ENCODE results near the gene CROCC2. TPM values are rescaled to one million over a fixed set of nuclear protein-coding genes. Genes with fewer than 3 reads are reported as not detected.

CROCC2 gene
- total RNA-seq, 3 donors from 2014 or later: 0.07 to 0.19 TPM; not detected in 1

GRCh38 chr2:241000831-241001321 lies 94.7 kb downstream of the CROCC2 start:
- H3K36me3 ChIP-seq (ENCODE audit: low read depth): no peaks in the 10 kb centered on the region
- TF ChIP-seq, protein P1, sequence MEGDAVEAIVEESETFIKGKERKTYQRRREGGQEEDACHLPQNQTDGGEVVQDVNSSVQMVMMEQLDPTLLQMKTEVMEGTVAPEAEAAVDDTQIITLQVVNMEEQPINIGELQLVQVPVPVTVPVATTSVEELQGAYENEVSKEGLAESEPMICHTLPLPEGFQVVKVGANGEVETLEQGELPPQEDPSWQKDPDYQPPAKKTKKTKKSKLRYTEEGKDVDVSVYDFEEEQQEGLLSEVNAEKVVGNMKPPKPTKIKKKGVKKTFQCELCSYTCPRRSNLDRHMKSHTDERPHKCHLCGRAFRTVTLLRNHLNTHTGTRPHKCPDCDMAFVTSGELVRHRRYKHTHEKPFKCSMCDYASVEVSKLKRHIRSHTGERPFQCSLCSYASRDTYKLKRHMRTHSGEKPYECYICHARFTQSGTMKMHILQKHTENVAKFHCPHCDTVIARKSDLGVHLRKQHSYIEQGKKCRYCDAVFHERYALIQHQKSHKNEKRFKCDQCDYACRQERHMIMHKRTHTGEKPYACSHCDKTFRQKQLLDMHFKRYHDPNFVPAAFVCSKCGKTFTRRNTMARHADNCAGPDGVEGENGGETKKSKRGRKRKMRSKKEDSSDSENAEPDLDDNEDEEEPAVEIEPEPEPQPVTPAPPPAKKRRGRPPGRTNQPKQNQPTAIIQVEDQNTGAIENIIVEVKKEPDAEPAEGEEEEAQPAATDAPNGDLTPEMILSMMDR (IDR thresholded peaks at IDR 0.05): no peak
- H3K4me1 ChIP-seq (ENCODE audit: low read depth): peaks cover 7% of the 10 kb centered on the region
- ATAC-seq (no peak), DNase-seq (no peak)
- H3K9me3 ChIP-seq: peaks cover 23% of the 10 kb centered on the region
- no peak overlapping the region for H3K4me3 ChIP-seq
- intact Hi-C loops (cut with DNase I, micrococcal nuclease): no loop called here

DNA sequence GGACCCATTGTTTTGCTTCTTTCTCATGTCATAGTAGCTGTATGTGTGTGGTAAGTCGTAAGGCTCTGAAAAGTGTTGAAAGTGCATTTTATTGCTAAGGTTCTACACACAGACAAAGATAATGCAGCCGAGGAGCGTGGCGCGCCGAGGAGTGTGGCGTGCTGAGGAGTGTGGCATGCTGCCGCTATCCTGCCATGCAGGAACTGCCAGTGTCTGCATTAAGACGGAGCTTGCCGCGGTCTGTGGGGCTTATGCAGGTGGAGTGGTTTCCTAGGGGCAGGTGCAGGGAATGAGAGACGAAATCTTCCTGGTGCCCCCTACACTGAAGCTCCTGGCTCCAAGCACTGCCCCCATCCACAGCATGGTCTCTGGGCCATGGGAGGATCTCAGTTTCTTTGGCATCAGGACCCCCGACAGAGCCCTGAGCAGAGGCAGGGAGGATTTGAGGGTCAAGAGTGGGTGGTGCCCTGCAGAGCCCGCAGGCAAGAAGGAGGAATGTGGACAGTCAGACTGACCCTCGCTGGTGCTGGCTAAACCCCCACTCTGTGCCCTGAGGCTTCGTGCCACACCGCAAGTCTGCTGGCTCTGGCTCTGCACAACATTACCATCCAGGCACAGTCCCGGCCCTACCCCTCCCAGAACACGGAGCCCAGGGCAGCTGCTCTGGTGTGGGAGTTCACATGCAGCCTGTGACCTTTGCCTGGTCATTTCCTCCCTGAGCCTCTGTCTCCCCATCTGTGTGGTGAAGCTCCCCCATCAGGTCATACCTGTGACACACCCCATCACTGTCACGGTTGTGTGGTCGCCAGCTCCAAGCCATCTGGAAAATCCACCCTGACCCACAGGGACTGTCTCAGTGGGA lies 95.5 kb downstream of the CROCC2 start:
- DNase-seq (peak in 1 of 3 donors; percentile 39), ATAC-seq (no peak)
- Histone ChIP-seq H3K9me3 (peaks cover 23% of the 10 kb centered on the region), H3K36me3 (ENCODE audit: low read depth) (no peaks in the 10 kb centered on the region), H3K4me1 (ENCODE audit: low read depth) (peaks cover 7% of the 10 kb centered on the region), H3K4me3 (no peak overlapping the region)
- TF ChIP-seq, protein P1 (IDR thresholded peaks at IDR 0.05): no peak
- intact Hi-C loops (cut with DNase I, micrococcal nuclease): no loop called here

DNA sequence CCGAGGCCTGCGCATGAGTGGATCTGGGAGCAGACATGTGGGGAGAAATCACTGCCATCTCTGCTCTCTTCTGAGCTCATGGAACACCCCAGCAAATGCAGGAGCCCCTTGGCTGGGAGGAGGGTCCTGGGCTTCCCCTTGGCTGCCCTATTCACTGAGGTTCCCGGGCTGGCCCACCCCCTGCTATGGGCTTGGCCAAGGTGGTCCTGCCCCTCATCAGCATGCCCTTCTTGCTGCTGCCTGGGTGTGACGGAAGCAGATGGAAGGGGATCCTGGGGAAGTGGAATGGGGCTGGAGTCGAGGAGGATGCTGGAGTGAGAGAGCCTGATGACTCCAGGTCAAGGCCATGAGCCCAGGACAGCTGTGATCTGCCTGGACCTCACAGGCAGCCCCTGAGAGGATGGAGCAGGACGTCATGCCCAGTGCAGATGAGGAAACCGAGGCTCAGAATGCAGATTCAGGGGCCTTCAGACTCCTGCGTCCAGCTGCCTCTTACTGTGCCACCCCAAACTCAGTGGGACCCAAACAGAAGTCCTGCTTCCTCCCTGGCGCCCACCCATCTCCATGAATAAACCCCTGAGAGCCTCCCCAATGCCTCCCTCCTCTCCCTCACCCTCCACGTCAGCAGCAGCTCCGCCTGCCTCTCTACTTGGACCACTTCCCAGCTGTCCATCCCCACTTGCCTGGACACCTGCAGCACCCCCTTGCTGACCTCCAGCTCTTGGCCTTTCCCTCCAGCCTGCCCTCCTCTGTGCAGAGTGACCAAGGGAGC lies 96.3 kb downstream of the CROCC2 start:
- Histone ChIP-seq H3K4me1 (ENCODE audit: low read depth) (peaks cover 7% of the 10 kb centered on the region), H3K4me3 (no peak overlapping the region), H3K36me3 (ENCODE audit: low read depth) (no peaks in the 10 kb centered on the region), H3K9me3 (peaks cover 23% of the 10 kb centered on the region)
- intact Hi-C loops (cut with DNase I, micrococcal nuclease): no loop called here
- DNase-seq: no peak
- ATAC-seq: no peak
- TF ChIP-seq, protein P1 (IDR thresholded peaks at IDR 0.05): no peak

DNA sequence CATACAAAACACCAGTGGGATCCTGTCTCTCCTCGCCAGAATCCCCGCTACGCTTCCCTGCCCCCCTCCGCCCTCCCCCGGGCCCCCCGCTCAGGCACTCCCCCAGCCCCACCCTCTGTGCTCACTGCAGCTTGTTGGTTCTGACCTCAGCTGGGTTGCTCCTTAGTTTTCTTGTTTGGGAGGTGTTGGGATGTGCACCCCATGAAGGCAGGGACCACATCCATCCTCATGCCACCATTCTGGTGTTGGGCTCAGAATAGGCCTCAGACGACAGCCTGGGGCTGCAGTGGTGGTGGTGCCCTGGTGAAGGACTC lies 96.9 kb downstream of the CROCC2 start:
- Histone ChIP-seq H3K4me1 (ENCODE audit: low read depth) (peaks cover 4% of the 10 kb centered on the region), H3K4me3 (no peak overlapping the region), H3K36me3 (ENCODE audit: low read depth) (no peaks in the 10 kb centered on the region), H3K9me3 (peaks cover 23% of the 10 kb centered on the region)
- TF ChIP-seq, protein P1 (IDR thresholded peaks at IDR 0.05): no peak
- DNase-seq (no peak), ATAC-seq (no peak)
- intact Hi-C loops (cut with DNase I, micrococcal nuclease): no loop called here

DNA sequence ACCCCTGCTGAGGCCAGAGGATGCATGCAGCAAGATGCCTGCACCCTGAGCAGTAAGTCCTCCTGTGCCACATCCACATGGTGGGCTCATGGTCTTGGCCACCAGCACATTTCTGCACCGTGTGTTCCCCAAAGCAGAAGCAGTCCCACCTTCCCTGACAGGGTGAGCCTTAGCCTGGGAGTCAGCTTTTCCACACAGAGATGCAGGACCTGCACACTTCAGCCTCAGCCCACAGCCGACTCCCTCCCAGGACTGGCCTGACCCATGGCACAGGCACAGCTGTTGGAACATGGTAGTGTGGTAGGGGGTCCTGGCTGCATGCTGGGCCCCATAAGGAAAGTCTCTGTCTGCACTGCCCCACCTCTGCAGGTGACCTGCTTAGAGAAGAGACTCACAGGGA lies 97.2 kb downstream of the CROCC2 start:
- ATAC-seq: no peak
- H3K4me1 ChIP-seq (ENCODE audit: low read depth): peaks cover 3% of the 10 kb centered on the region
- peaks cover 23% of the 10 kb centered on the region for H3K9me3 ChIP-seq
- TF ChIP-seq, protein P1 (IDR thresholded peaks at IDR 0.05): no peak
- H3K36me3 ChIP-seq (ENCODE audit: low read depth): no peaks in the 10 kb centered on the region
- intact Hi-C loops (cut with DNase I, micrococcal nuclease): no loop called here
- no peak overlapping the region for H3K4me3 ChIP-seq
- no peak for DNase-seq

Data from mucosa of descending colon (tissue), 3 donors.